DND-41 (cell line): ENCODE data around the gene PUS7L.

Source experiments
- ATAC-seq: fragments of 200-7000 bp; cut with Tn5 transposase; 3 replicates; pipeline ENCODE4 v1.9.1; 2021; ENCODE audit warnings: low read depth; ENCODE audit not compliant: insufficient read depth
- DNase-seq: peaks from one replicate; pipeline ENCODE4 v3.0.0-alpha.2; 2020
- H2AFZ ChIP-seq: 2 replicates; pipeline ENCODE4 v1.6.0; 2012; ENCODE audit warnings: low read depth, low read length
- H3K27ac ChIP-seq: 2 replicates; pipeline ENCODE4 v1.5.1; 2012; ENCODE audit warnings: low read length, inconsistent platforms
- H3K27me3 ChIP-seq: fragments of 200-600 bp; sonication (generic); 2 replicates; pipeline ENCODE4 v1.6.0; 2012; ENCODE audit warnings: low read length, mild to moderate bottlenecking, inconsistent platforms; ENCODE audit not compliant: insufficient read depth, poor library complexity
- H3K36me3 ChIP-seq: 2 replicates; pipeline ENCODE4 v1.5.1; 2012; ENCODE audit warnings: low read length, inconsistent platforms; ENCODE audit not compliant: insufficient read depth
- H3K4me1 ChIP-seq: 2 replicates; pipeline ENCODE4 v1.5.1; 2012; ENCODE audit warnings: mild to moderate bottlenecking, low read length; ENCODE audit not compliant: insufficient read depth
- H3K4me2 ChIP-seq: 2 replicates; pipeline ENCODE4 v1.6.0; 2012; ENCODE audit warnings: mild to moderate bottlenecking, moderate library complexity, low read length, inconsistent platforms; ENCODE audit not compliant: insufficient read depth
- H3K4me3 ChIP-seq, 2 experiments: fragments of 200-600 bp in 1 of 2; shearing (Covaris generic) in 1 of 2; 2 replicates each; pipeline ENCODE4 v1.5.1; 2012 to 2016; ENCODE audit warnings: inconsistent platforms in 2 of 2, low read length in 2 of 2, mild to moderate bottlenecking in 2 of 2, low read depth in 1 of 2, moderate library complexity in 1 of 2
- H3K79me2 ChIP-seq: 2 replicates; pipeline ENCODE4 v1.6.0; 2012; ENCODE audit warnings: low read length, inconsistent platforms; ENCODE audit not compliant: insufficient read depth
- H3K9ac ChIP-seq: 2 replicates; pipeline ENCODE4 v1.6.0; 2012; ENCODE audit warnings: low read depth, mild to moderate bottlenecking, inconsistent platforms, low read length, moderate library complexity
- H3K9me3 ChIP-seq: 2 replicates; pipeline ENCODE4 v1.5.1; 2012; ENCODE audit warnings: low read length, moderate library complexity, mild to moderate bottlenecking, inconsistent platforms; ENCODE audit not compliant: insufficient read depth, severe bottlenecking
- H4K20me1 ChIP-seq: 2 replicates; pipeline ENCODE4 v1.6.0; 2012; ENCODE audit warnings: low read length; ENCODE audit not compliant: insufficient read depth
- EZH2 ChIP-seq: IDR thresholded peaks from 3 replicates; pipeline ENCODE4 v1.6.1; 2012; ENCODE audit warnings: borderline replicate concordance, low read depth, mild to moderate bottlenecking, moderate library complexity, low read length, inconsistent platforms; ENCODE audit not compliant: severe bottlenecking
- TF ChIP-seq, protein P1 (sequence below): IDR thresholded peaks from 2 replicates; pipeline ENCODE4 v1.5.1; 2012; ENCODE audit warnings: borderline replicate concordance, low read length, moderate library complexity, mild to moderate bottlenecking; ENCODE audit not compliant: poor library complexity, severe bottlenecking; ENCODE audit errors: extremely low read depth

PUS7L gene

GRCh38 chr12:43761500-43761899 lies 2.9 kb upstream of the PUS7L start:
- Histone ChIP-seq H3K79me2 (peaks cover 64% of the 10 kb centered on the region), H3K9ac (no peak overlapping the region; the same call in 1 of the 2 replicates), H3K9me3 (no peaks in the 10 kb centered on the region), H3K27ac (no peak overlapping the region), H3K4me3 (peak overlapping the region in 1 of 2 experiments; percentile 20; a peak in 1 of 4 replicates), H3K4me2 (peak overlapping the region; percentile 88), H4K20me1 (no peaks in the 10 kb centered on the region), H3K36me3 (no peaks in the 10 kb centered on the region; the same call in none of the 2 replicates), H3K4me1 (peaks cover 51% of the 10 kb centered on the region), H3K27me3 (no peaks in the 10 kb centered on the region), H2AFZ (no peak overlapping the region)
- no peak for DNase-seq
- no peak for TF ChIP-seq EZH2
- TF ChIP-seq, protein P1, sequence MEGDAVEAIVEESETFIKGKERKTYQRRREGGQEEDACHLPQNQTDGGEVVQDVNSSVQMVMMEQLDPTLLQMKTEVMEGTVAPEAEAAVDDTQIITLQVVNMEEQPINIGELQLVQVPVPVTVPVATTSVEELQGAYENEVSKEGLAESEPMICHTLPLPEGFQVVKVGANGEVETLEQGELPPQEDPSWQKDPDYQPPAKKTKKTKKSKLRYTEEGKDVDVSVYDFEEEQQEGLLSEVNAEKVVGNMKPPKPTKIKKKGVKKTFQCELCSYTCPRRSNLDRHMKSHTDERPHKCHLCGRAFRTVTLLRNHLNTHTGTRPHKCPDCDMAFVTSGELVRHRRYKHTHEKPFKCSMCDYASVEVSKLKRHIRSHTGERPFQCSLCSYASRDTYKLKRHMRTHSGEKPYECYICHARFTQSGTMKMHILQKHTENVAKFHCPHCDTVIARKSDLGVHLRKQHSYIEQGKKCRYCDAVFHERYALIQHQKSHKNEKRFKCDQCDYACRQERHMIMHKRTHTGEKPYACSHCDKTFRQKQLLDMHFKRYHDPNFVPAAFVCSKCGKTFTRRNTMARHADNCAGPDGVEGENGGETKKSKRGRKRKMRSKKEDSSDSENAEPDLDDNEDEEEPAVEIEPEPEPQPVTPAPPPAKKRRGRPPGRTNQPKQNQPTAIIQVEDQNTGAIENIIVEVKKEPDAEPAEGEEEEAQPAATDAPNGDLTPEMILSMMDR: no peak
- ATAC-seq: no peak

DNA sequence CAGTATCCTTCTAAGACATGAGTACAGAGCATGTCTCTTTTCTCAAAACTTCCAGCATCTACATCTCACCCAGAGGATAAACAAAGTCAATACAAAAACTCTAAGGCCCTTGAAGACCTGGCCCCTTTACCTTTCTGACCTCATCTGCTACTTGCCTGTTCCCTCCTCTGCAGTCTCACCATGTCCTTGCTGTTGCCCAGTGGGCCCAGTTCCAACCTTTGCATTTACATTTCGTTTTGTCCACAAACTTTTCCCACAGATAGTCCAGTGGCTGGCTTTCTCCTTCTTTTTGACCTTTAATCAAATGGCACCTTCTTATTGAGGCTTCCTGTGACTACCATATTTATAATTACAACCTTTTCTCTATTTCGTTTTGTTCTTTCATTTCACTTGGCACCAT lies 1.8 kb upstream of the PUS7L start:
- no peaks in the 10 kb centered on the region for H4K20me1 ChIP-seq
- no peaks in the 10 kb centered on the region; the same call in none of the 2 replicates for H3K36me3 ChIP-seq
- H3K79me2 ChIP-seq: peaks cover 67% of the 10 kb centered on the region
- H3K27ac ChIP-seq: peak overlapping the region; percentile 42; the same call in 1 of the 2 replicates
- H3K4me3 ChIP-seq: peak overlapping the region in 1 of 2 experiments; percentile 89; a peak in 3 of 4 replicates
- peak overlapping the region; percentile 77; the same call in 1 of the 2 replicates for H3K9ac ChIP-seq
- no peak overlapping the region for H2AFZ ChIP-seq
- ATAC-seq: no peak
- H3K4me2 ChIP-seq: peak overlapping the region; percentile 88
- no peaks in the 10 kb centered on the region for H3K27me3 ChIP-seq
- peaks cover 58% of the 10 kb centered on the region for H3K4me1 ChIP-seq
- TF ChIP-seq, protein P1: no peak
- TF ChIP-seq EZH2: no peak
- DNase-seq: no peak
- H3K9me3 ChIP-seq: no peaks in the 10 kb centered on the region

- Histone ChIP-seq H3K9me3 (no peaks in the 10 kb centered on the region), H3K27ac (peak overlapping the region; percentile 79), H2AFZ (peak overlapping the region; percentile 88), H3K9ac (peak overlapping the region; percentile 77), H4K20me1 (no peaks in the 10 kb centered on the region), H3K36me3 (peaks cover 7% of the 10 kb centered on the region), H3K4me3 (peak overlapping the region; percentile 63 to 89), H3K79me2 (peaks cover 62% of the 10 kb centered on the region), H3K4me2 (peak overlapping the region; percentile 88), H3K27me3 (no peaks in the 10 kb centered on the region), H3K4me1 (peaks cover 68% of the 10 kb centered on the region)
- no peak for TF ChIP-seq EZH2
- TF ChIP-seq, protein P1: no peak
- no peak for DNase-seq
- ATAC-seq: peak; percentile 13; the same call in 2 of the 3 replicates
Observed at GRCh38 chr12:43758247-43758727, 303 bp downstream of the PUS7L start.
